HG03469 (cell line): ENCODE results near the gene RGS10.
"Not testable (repeated sequence)": the region's sequence is repeated elsewhere in the genome, so short reads cannot be mapped to it uniquely, and the experiment has no call there.

ENCODE experiments used
- ATAC-seq: cut with Tn5 transposase; IDR thresholded peaks from one replicate; pipeline ENCODE4 v1.9.1; 2021; ENCODE audit warnings: mild to moderate bottlenecking, moderate library complexity, moderate number of reproducible peaks; ENCODE audit not compliant: unreplicated experiment

RGS10 gene

DNA sequence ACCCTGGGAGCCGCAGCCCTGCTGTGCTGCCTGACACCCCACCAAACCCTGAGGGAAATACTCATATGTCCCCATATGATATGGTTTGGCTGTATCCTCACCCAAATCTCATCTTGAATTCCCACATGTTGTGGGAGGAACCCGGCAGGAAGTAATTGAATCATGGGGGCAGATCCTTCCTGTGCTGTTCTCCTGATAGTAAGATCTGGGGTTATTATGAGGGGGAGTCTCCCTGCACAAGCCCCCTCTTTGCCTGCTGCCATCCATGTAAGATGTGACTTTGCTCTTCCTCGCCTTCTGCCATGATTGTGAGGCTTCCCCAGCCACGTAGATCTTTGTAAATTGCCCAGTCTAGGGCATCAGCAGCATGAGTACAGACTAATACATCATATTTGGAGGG lies 68.7 kb downstream of the RGS10 start:
- no peak for ATAC-seq

GRCh38 chr10:119470920-119471702 lies 71.4 kb downstream of the RGS10 start:
- no peak for ATAC-seq

GRCh38 chr10:119469846-119470245 lies 72.7 kb downstream of the RGS10 start:
- ATAC-seq = no peak

- no peak for ATAC-seq
Measured at GRCh38 chr10:119469325-119469707, 73.2 kb downstream of the RGS10 start.

DNA sequence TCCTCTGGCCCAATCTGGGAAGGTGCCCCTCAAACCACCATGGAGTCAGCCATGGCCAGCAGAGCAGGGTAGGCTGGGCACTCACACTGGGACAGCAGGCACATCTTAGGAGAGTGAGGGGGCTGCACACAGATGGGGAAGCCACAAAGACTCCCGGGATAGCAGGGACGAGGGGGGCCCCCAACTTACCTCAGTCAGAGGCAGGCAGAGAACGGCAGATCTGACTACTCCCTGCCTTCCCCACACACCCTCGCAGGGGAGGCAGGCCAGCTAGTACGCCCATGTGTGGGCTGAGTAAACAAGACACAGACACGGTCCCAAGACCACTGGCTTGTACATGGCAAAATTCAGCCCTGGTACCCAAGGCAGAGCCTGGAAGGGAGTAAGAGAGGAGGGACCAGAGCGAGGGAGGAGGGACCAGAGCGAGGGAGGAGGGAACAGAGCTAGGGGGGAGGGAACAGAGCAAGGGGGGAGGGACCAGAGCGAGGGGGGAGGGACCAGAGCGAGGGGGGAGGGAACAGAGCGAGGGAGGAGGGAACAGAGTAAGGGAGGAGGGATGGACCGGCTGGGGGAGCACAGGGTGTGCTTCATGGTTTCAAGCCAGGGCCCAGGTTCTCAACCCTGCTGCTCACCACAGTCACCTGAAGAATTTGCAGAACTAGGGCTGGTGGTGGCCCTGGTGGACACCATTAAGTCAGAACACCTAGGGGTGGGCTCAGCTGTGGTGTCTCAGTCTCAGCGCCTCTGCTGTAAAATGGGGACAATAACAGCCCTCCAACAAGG lies 73.8 kb downstream of the RGS10 start:
- no peak for ATAC-seq

GRCh38 chr10:119466655-119467054 lies 75.9 kb downstream of the RGS10 start:
- no peak for ATAC-seq

DNA sequence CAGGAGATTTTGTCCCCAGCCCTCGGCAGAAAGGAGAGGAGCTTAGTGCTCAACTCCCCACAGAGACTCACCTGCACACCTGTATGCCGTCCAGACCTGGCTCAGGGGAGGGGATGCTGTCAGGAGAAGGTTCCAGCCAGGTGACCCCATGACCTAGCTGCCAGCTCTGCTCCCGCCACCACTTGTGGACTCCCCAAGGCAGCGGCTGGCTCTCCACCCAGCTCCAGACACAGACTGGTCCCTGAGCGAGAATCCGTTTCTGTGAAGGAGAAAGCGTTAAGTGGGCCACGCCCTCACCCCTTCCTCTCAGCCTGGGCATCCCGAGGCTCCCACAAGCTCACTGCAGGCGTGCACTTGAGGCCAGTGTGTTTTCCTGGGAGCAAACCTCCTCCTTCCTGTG lies 76.4 kb downstream of the RGS10 start:
- no peak for ATAC-seq

DNA sequence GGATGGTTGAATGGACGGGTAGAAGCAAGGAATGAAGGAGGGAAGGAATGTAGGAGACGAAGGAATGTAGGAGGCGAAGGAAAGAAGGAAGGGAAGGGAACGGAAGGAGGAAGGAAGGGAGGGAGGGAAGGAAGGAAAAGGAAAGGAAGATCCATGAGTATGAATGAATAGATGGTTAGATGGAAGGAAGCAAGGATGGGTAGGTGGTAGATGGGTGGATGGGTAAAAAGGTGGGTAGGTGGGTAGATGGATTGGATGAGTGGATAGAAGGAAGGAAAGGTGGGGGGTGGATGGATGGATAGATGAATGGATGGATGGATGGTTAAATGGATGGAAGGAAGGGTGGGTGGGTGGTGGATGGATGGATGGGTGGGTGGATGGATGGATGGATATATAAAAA lies 77.4 kb downstream of the RGS10 start:
- ATAC-seq = no peak

GRCh38 chr10:119463195-119463594 lies 79.3 kb downstream of the RGS10 start:
- ATAC-seq = not testable (repeated sequence)

- no peak for ATAC-seq
Measured at GRCh38 chr10:119462773-119463172, 79.7 kb downstream of the RGS10 start.

DNA sequence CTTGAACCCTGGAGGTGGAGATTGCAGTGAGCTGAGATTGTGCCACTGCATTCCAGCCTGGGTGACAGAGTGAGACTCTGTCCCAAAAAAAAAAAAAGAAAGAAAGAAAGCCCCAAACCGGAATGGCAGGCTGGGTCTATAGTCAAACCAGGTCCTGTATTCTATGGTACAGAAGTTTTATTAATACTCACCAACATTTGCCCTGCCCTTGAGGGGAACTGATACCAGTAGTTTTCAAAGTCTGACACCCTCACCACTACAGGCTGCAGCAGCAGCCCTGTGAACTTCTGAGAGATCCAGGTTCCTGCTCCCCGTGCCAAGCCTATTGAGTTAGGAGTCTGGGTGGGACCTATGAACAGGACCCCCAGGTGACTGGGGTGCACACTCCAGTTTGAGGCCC lies 80.6 kb downstream of the RGS10 start:
- peak; percentile 61 for ATAC-seq

DNA sequence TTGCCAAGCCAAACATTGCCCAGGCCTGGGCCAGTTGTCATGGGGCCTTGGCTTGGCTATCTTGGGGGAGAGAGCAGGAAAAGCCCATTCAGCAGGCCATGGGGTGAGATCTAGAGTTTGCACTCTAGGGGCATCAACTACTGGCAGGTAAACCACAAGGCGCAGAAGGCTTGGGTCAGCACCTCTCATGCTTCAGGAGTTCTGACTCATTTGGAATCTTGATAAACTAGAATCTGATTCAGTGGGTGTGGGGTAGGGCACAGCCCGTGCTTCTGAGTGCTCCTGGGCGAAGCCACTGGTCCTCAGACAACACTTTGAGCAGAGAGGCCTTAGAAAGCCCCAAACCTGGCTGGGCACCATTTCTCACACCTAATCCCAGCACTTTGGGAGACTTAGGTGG lies 81.1 kb downstream of the RGS10 start:
- no peak for ATAC-seq

- ATAC-seq = no peak
Measured at GRCh38 chr10:119460369-119461195, 81.9 kb downstream of the RGS10 start.

- ATAC-seq = no peak
Measured at GRCh38 chr10:119459681-119460340, 82.7 kb downstream of the RGS10 start.

DNA sequence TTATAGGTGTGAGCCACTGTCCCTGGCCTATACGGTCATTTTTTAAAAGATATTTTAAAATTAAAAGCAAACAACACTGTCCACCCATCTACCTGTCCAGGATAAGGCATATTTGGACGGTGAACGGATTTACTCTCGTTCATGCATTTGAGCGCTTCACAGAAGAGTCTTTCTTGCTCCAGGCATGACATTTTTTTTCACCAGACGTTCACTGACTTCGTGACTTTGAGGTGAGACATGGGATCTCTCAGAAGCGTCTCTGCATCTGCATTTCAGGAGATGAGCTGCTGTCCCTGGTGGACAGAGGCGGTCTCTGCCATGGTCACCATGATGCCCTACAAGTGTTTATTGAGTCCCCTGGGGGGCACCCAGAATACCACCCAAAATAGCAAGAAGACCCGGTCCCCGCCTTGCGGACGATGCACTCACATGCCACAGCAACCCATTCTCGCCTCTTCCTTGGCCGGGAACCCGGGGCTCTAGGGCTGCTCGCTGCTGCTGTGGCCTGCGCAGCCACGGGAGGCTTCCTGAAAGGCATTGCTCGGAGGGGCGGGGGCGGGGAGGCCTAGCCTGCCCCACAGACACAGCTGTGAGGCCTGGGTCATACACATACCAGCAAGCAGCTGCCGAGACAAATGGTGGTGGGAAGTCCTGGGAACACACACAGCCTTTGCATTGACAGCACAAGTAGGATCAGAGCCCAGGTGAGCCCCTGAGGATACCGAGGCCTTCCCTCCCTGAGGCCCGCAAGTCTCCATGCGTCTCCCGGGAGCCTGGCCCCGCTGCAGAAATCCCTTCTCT lies 84.4 kb downstream of the RGS10 start:
- no peak for ATAC-seq

DNA sequence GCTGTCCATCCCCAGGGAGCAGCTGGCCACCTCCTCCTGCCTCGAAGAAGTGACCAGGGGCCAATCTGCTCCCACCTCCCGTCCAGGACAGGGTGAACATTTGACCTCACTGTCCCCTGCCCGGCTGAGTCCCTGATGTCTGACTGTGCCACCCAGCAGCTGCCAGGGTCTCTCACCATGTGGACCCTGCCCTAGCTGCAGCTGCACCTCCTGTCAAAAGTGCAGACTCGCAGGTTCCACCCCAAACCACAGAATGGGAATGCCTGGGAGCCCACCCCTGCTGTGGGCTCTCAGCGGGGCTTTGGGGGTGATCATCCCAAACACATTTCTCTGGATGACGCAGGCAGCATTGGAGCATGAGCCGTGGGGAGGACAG lies 86.1 kb downstream of the RGS10 start:
- no peak for ATAC-seq

GRCh38 chr10:119455609-119456434 lies 86.7 kb downstream of the RGS10 start:
- ATAC-seq = no peak

GRCh38 chr10:119454990-119455389 lies 87.5 kb downstream of the RGS10 start:
- ATAC-seq = no peak

GRCh38 chr10:119454316-119454715 lies 88.2 kb downstream of the RGS10 start:
- ATAC-seq = no peak
